GM12878 (cell line): ENCODE measurements around the gene ENDOU. TPM values are rescaled to one million over a fixed set of nuclear protein-coding genes. Genes with fewer than 3 reads are reported as not detected.
A peak's percentile ranks its signal among the peaks of the same experiment; 100 is the strongest.

Experiments
- ATAC-seq: fragments of 200-7000 bp; cut with Tn5 transposase; 3 replicates; pipeline ENCODE4 v1.9.1; 2020; ENCODE audit warnings: mild to moderate bottlenecking, moderate library complexity
- BruUV-seq: library from RNA; stranded (reverse); fragments of 400-500 nt; replicated peaks from 2 replicates; lab custom pipeline; 2021; lab: Mats Ljungman, UMichigan
- CTCF ChIA-PET: fragments of 300-600 bp; sonication (Branson Sonifier 250); formaldehyde crosslinking; extraction: SDS; loops from one replicate; lab custom pipeline; 2021; ENCODE audit warnings: inconsistent platforms; lab: Yijun Ruan, JAX
- POLR2A ChIA-PET: fragments of 350-600 bp; formaldehyde crosslinking; extraction: SDS; loops from one replicate; lab custom pipeline; 2021; ENCODE audit warnings: inconsistent platforms; lab: Charles Lee
- RAD21 ChIA-PET: fragments of 300-600 bp; sonication (Branson Sonifier 250); formaldehyde crosslinking; loops from one replicate; lab custom pipeline; 2023; ENCODE audit warnings: antibody characterized with exemption; ENCODE audit not compliant: unreplicated experiment; lab: Charles Lee
- SMC1A ChIA-PET: fragments of 300-600 bp; sonication (Branson Sonifier 250); formaldehyde crosslinking; loops from one replicate; lab custom pipeline; 2023; ENCODE audit not compliant: unreplicated experiment, uncharacterized antibody; lab: Charles Lee
- DNase-seq: peaks from one replicate; pipeline ENCODE4 v3.0.0-alpha.2; 2011; ENCODE audit warnings: low read depth, low spot score
- FAIRE-seq: peaks from 3 replicates; lab custom pipeline; 2011; peaks lifted over from hg19 to GRCh38; lab: Jason Lieb, UNC
- H2AFZ ChIP-seq: 2 replicates; pipeline ENCODE4 v1.6.0; 2011; ENCODE audit warnings: low read depth, low read length, control low read depth; ENCODE audit not compliant: control insufficient read depth
- H3K27ac ChIP-seq: 2 replicates; pipeline ENCODE4 v1.5.1; 2011; ENCODE audit warnings: control low read depth; ENCODE audit not compliant: control insufficient read depth, insufficient read depth
- H3K27me3 ChIP-seq, 2 experiments: replicated peaks in 1 of 2; 2 replicates each; pipeline versions ENCODE4 v1.6.0 to v1.6.1; 2011; ENCODE audit warnings: low read length in 1 of 2; ENCODE audit not compliant: control insufficient read depth in 2 of 2, insufficient read depth in 2 of 2
- H3K36me3 ChIP-seq, 2 experiments: 2 replicates each; pipeline ENCODE4 v1.5.1; 2011; ENCODE audit warnings: low read length in 1 of 2; ENCODE audit not compliant: control insufficient read depth in 2 of 2, insufficient read depth in 2 of 2
- H3K4me1 ChIP-seq: 2 replicates; pipeline ENCODE4 v1.6.1; 2011; ENCODE audit warnings: mild to moderate bottlenecking, low read length, moderate library complexity, mixed read lengths; ENCODE audit not compliant: control insufficient read depth, insufficient read depth
- H3K4me2 ChIP-seq: 2 replicates; pipeline ENCODE4 v1.6.0; 2011; ENCODE audit warnings: control low read depth; ENCODE audit not compliant: control insufficient read depth, insufficient read depth
- H3K4me3 ChIP-seq: fragments of 200-600 bp; sonication (generic); 2 replicates; pipeline ENCODE4 v1.5.1; 2016
- H3K79me2 ChIP-seq: 2 replicates; pipeline ENCODE4 v1.6.0; 2011; ENCODE audit warnings: low read length; ENCODE audit not compliant: control insufficient read depth, insufficient read depth
- H3K9ac ChIP-seq: 2 replicates; pipeline ENCODE4 v1.8.0; 2011; ENCODE audit warnings: low read length, control low read depth, mixed read lengths; ENCODE audit not compliant: control insufficient read depth, insufficient read depth
- H3K9me3 ChIP-seq: replicated peaks from 3 replicates; pipeline ENCODE4 v1.5.1; 2011; ENCODE audit warnings: mild to moderate bottlenecking, low read length; ENCODE audit not compliant: control insufficient read depth, insufficient read depth
- H4K20me1 ChIP-seq: 2 replicates; pipeline ENCODE4 v1.6.0; 2011; ENCODE audit not compliant: control insufficient read depth, insufficient read depth
- CHD4 ChIP-seq: fragments of 200-600 bp; sonication (generic); IDR thresholded peaks from 2 replicates; pipeline ENCODE4 v1.6.1; 2016; ENCODE audit warnings: mild to moderate bottlenecking
- IKZF1 ChIP-seq: fragments of 450-650 bp; conservative IDR thresholded peaks from 2 replicates; pipeline ENCODE4 v1.6.1; 2017; ENCODE audit warnings: antibody characterized with exemption, mild to moderate bottlenecking
- KLF5 ChIP-seq: fragments of 450-650 bp; IDR thresholded peaks from 2 replicates; pipeline ENCODE4 v1.6.1; 2014; ENCODE audit warnings: mild to moderate bottlenecking; ENCODE audit not compliant: partially characterized antibody
- NFYA ChIP-seq: IDR thresholded peaks from 2 replicates; pipeline ENCODE4 v1.6.1; 2011; ENCODE audit warnings: low read depth, mild to moderate bottlenecking, low read length, improper control_type of control experiment, borderline replicate concordance
- RAD21 ChIP-seq: IDR thresholded peaks from 2 replicates; pipeline ENCODE4 v1.6.1; 2011; ENCODE audit warnings: mild to moderate bottlenecking, low read depth, low read length, moderate library complexity; ENCODE audit not compliant: insufficient read depth
- WGBS: methylation state at CpG from one replicate; pipeline ENCODE4 v1.1.6; 2016; ENCODE audit warnings: low lambda C conversion rate; ENCODE audit not compliant: insufficient replicate concordance, insufficient coverage; ENCODE audit errors: missing lambda C conversion rate; 5-methylcytosine and 5-hydroxymethylcytosine counted together
- in situ Hi-C: fragments of 300-500 bp; cut with MboI; formaldehyde crosslinking; loops from 9 replicates; pipeline ENCODE4 v1.14.3; 2018; ENCODE audit warnings: mixed read lengths
- intact Hi-C: fragments of 100-400 bp; cut with micrococcal nuclease; formaldehyde crosslinking; loops from one replicate; pipeline ENCODE4 v1.14.2; 2022; ENCODE audit not compliant: unreplicated experiment
- polyA plus RNA-seq, 11 experiments: library from polyadenylated mRNA; depleted of rRNA in 4 of 11; unstranded in 6 of 11; stranded (reverse) in 5 of 11; fragments of >200 nt; fragmentation: Nextera tagmentation in 4 of 11; fragmentation: Illumina TruSeq in 1 of 11; extraction: Ambion mirVana in 4 of 11; extraction: Trizol in 1 of 11; gene quantifications; 1 replicate in 1 of 11; 2 replicates in 10 of 11; pipeline versions ENCODE4 v1.2.1 to v1.2.3, GENCODE V29; 2011 to 2016; ENCODE audit warnings: inconsistent platforms in 2 of 11, missing spikeins in 2 of 11, low read depth in 1 of 11
- total RNA-seq, 4 experiments: library from RNA; depleted of rRNA in 3 of 4; stranded (reverse); fragments of >200 nt in 3 of 4; fragmentation: Illumina TruSeq in 1 of 4; extraction: Trizol in 1 of 4; gene quantifications; 2 replicates each; pipeline versions ENCODE4 v1.2.1 to v1.2.3, GENCODE V29; 2013 to 2021
- TF ChIP-seq, protein P1 (sequence below), 3 experiments: IDR thresholded peaks in 2 of 3; conservative IDR thresholded peaks in 1 of 3; 2 replicates each; pipeline ENCODE4 v1.5.1; 2011; ENCODE audit warnings: low read depth in 3 of 3, low read length in 3 of 3, mild to moderate bottlenecking in 3 of 3, control low read depth in 2 of 3, moderate library complexity in 2 of 3, inconsistent platforms in 1 of 3, mixed read lengths in 1 of 3; ENCODE audit not compliant: control insufficient read depth in 2 of 3, insufficient read depth in 1 of 3; ENCODE audit errors: extremely low read depth in 1 of 3
- TF ChIP-seq, protein P2 (sequence below): fragments of 450-650 bp; IDR thresholded peaks from 2 replicates; pipeline ENCODE4 v1.6.1; 2016; ENCODE audit warnings: mild to moderate bottlenecking

ENDOU gene
- total and polyA plus RNA-seq, 10 of the 15 experiments (the other 5 are each of a cell fraction or from before 2014, with no cell fraction given) = 0.03 to 0.17 (median 0.10) TPM; not detected in 4

GRCh38 chr12:47718531-47718930 is 6.8 kb downstream of the ENDOU start:
- Histone ChIP-seq H3K4me2 (no peak overlapping the region), H2AFZ (no peak overlapping the region), H3K9ac (no peak overlapping the region), H3K9me3 (no peaks in the 10 kb centered on the region), H4K20me1 (no peaks in the 10 kb centered on the region), H3K4me1 (no peaks in the 10 kb centered on the region), H3K36me3 (no peaks in the 10 kb centered on the region), H3K4me3 (no peak overlapping the region), H3K79me2 (no peaks in the 10 kb centered on the region), H3K27me3 (no peaks in the 10 kb centered on the region), H3K27ac (no peak overlapping the region)
- no TSS peak for BruUV-seq
- DNase-seq = no peak
- ChIA-PET RAD21 (interaction anchor here (0.8 to 5.6 kb wide), 4 partner anchors 23 to 48 kb away, joined by 3 to 60 read pairs (median 22); no protein-coding TSS in a partner anchor), POLR2A (interaction anchor here (0.6 to 1.9 kb wide), 2 partner anchors 11 to 22 kb away, joined by 3 to 6 read pairs; no protein-coding TSS in a partner anchor), CTCF (interaction anchor here (0.6 to 8.1 kb wide), 13 partner anchors 8 to 118 kb away, joined by 3 to 151 read pairs (median 13); partner anchors contain the start of genes RAPGEF3 and RPAP3), SMC1A (interaction anchor here (1.0 to 10.8 kb wide), 9 partner anchors 8 to 119 kb away, joined by 3 to 129 read pairs (median 6); no protein-coding TSS in a partner anchor)
- ATAC-seq = no peak
- 95% methylated on average over 1 of the region's 1 CpG for WGBS
- FAIRE-seq = no peak
- in situ Hi-C loops = no loop called here
- no peak for TF ChIP-seq CHD4
- intact Hi-C loops = loop anchor here (5.0 kb wide), 1 partner anchor 449 kb away; no protein-coding TSS in a partner anchor

DNA sequence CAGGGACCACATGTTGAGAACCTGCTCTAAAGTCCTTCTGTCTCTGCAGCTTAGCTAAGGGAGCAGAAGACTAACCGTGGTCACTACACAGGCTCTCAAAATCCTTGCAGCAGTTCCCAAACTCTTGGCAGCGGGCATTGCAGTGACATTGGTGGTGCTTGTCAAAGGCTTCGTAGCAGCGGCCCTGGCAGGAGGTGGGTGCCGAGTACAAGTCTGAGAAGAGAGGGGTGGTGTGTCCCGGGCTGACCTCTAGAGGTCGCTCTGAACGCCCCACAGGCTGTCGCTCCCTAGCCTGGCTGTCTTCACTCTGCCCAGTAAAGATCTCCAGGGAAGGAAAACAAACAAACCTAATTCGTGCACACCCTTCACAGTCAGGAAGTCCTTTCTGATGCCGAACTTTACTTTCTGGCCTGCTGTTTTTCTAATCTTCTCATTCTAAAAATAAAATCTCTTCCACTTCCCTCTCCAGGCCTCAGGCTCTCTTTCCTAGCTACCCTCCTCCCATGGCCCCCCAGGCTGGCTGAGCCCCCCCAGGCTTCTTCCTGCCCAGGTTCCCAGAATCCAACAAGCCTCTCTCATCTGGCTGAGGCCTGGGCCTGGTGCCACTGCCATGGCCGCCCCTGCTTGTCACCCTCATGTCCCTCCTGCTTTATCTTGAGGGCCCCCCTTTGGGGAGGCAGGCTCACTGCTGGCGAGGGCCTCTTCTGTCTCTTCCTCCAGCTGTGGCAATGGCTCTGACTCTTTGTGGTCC is 7.7 kb downstream of the ENDOU start:
- in situ Hi-C loops (no loop called here), intact Hi-C loops (loop anchor here (5.0 kb wide), 1 partner anchor 450 kb away; no protein-coding TSS in a partner anchor)
- Histone ChIP-seq H4K20me1 (no peaks in the 10 kb centered on the region), H2AFZ (no peak overlapping the region), H3K27ac (no peak overlapping the region), H3K9me3 (no peaks in the 10 kb centered on the region), H3K4me3 (no peak overlapping the region), H3K9ac (no peak overlapping the region), H3K4me2 (no peak overlapping the region), H3K79me2 (no peaks in the 10 kb centered on the region), H3K4me1 (no peaks in the 10 kb centered on the region), H3K36me3 (no peaks in the 10 kb centered on the region), H3K27me3 (no peaks in the 10 kb centered on the region)
- ChIA-PET CTCF (interaction anchor here (0.6 to 8.1 kb wide), 16 partner anchors 9 to 168 kb away, joined by 3 to 151 read pairs (median 8); partner anchors contain the start of genes RAPGEF3 and RPAP3), POLR2A (interaction anchor here (1.9 kb wide), 1 partner anchor 10 kb away, joined by 6 read pairs; no protein-coding TSS in a partner anchor), RAD21 (interaction anchor here (0.9 to 5.6 kb wide), 7 partner anchors 8 to 121 kb away, joined by 3 to 60 read pairs (median 5); partner anchors contain the start of gene ENDOU), SMC1A (interaction anchor here (1.0 to 10.8 kb wide), 9 partner anchors 9 to 120 kb away, joined by 3 to 129 read pairs (median 6); no protein-coding TSS in a partner anchor)
- FAIRE-seq (peak; percentile 41), ATAC-seq (peak; percentile 61), DNase-seq (no peak)
- no peak for TF ChIP-seq IKZF1
- TF ChIP-seq, protein P1, sequence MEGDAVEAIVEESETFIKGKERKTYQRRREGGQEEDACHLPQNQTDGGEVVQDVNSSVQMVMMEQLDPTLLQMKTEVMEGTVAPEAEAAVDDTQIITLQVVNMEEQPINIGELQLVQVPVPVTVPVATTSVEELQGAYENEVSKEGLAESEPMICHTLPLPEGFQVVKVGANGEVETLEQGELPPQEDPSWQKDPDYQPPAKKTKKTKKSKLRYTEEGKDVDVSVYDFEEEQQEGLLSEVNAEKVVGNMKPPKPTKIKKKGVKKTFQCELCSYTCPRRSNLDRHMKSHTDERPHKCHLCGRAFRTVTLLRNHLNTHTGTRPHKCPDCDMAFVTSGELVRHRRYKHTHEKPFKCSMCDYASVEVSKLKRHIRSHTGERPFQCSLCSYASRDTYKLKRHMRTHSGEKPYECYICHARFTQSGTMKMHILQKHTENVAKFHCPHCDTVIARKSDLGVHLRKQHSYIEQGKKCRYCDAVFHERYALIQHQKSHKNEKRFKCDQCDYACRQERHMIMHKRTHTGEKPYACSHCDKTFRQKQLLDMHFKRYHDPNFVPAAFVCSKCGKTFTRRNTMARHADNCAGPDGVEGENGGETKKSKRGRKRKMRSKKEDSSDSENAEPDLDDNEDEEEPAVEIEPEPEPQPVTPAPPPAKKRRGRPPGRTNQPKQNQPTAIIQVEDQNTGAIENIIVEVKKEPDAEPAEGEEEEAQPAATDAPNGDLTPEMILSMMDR (IDR thresholded peaks at IDR 0.05 in 2 of 3, conservative IDR thresholded peaks at IDR 0.05 in 1 of 3; ENCODE audit: control insufficient read depth in 2 of 3, extremely low read depth in 1 of 3, insufficient read depth in 1 of 3, low read depth in 3 of 3, low read length in 3 of 3) = peak; percentile 41 to 49 (median 46); a peak in 5 of 6 replicates
- TF ChIP-seq RAD21 = peak; percentile 30; the same call in 1 of the 2 replicates
- TF ChIP-seq, protein P2, sequence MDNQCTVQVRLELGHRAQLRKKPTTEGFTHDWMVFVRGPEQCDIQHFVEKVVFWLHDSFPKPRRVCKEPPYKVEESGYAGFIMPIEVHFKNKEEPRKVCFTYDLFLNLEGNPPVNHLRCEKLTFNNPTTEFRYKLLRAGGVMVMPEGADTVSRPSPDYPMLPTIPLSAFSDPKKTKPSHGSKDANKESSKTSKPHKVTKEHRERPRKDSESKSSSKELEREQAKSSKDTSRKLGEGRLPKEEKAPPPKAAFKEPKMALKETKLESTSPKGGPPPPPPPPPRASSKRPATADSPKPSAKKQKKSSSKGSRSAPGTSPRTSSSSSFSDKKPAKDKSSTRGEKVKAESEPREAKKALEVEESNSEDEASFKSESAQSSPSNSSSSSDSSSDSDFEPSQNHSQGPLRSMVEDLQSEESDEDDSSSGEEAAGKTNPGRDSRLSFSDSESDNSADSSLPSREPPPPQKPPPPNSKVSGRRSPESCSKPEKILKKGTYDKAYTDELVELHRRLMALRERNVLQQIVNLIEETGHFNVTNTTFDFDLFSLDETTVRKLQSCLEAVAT = 0 out of 2 replicates have a peak, but pooled peaks have one; percentile 16
- TF ChIP-seq NFYA = no peak
- no peak for TF ChIP-seq KLF5
- no TSS peak for BruUV-seq
- 40% methylated on average over 13 of the region's 13 CpGs for WGBS
